MM.1S (cell line): ENCODE measurements around the gene KCNJ2.

Source experiments
- DNase-seq: peaks from one replicate; pipeline ENCODE4 v3.0.0-alpha.2; 2015
- H2AFZ ChIP-seq: fragments of 300-600 bp; sonication (generic); 2 replicates; pipeline ENCODE4 v1.6.0; 2016; ENCODE audit warnings: antibody characterized with exemption, low read length
- H3F3A ChIP-seq: fragments of 300-600 bp; sonication (generic); 2 replicates; pipeline ENCODE4 v1.6.1; 2016; ENCODE audit warnings: mild to moderate bottlenecking, antibody characterized with exemption, low read length, moderate library complexity, mixed read lengths; ENCODE audit not compliant: insufficient read depth
- H3K27ac ChIP-seq: fragments of 300-600 bp; sonication (generic); 2 replicates; pipeline ENCODE4 v1.5.1; 2016; ENCODE audit warnings: mild to moderate bottlenecking, low read length
- H3K27me3 ChIP-seq: fragments of 300-600 bp; sonication (generic); replicated peaks from 2 replicates; pipeline ENCODE4 v1.6.0; 2016; ENCODE audit warnings: low read length; ENCODE audit not compliant: insufficient read depth
- H3K36me3 ChIP-seq: fragments of 300-600 bp; sonication (generic); replicated peaks from 2 replicates; pipeline ENCODE4 v1.6.1; 2016; ENCODE audit warnings: mild to moderate bottlenecking, low read length, mixed read lengths; ENCODE audit not compliant: insufficient read depth
- H3K4me1 ChIP-seq: fragments of 300-600 bp; sonication (generic); 2 replicates; pipeline ENCODE4 v1.6.1; 2016; ENCODE audit warnings: low read length, mixed read lengths
- H3K4me2 ChIP-seq: fragments of 300-600 bp; sonication (generic); 2 replicates; pipeline ENCODE4 v1.6.0; 2016; ENCODE audit warnings: low read depth, low read length
- H3K4me3 ChIP-seq: fragments of 300-600 bp; sonication (generic); 2 replicates; pipeline ENCODE4 v1.5.1; 2016; ENCODE audit warnings: low read length, mixed read lengths
- H3K79me2 ChIP-seq: fragments of 300-600 bp; sonication (generic); 2 replicates; pipeline ENCODE4 v1.6.1; 2016; ENCODE audit warnings: mixed run types, low read length, mixed read lengths
- H3K9ac ChIP-seq: fragments of 300-600 bp; sonication (generic); 2 replicates; pipeline ENCODE4 v1.6.1; 2016; ENCODE audit warnings: low read length, mixed read lengths
- H3K9me2 ChIP-seq: fragments of 300-600 bp; sonication (generic); replicated peaks from 2 replicates; pipeline ENCODE4 v1.6.1; 2016; ENCODE audit warnings: mild to moderate bottlenecking, low read length, mixed read lengths; ENCODE audit not compliant: insufficient read depth
- H3K9me3 ChIP-seq: fragments of 300-600 bp; sonication (generic); replicated peaks from 2 replicates; pipeline ENCODE4 v1.6.1; 2016; ENCODE audit warnings: mild to moderate bottlenecking, low read length, mixed read lengths; ENCODE audit not compliant: insufficient read depth
- H4K20me1 ChIP-seq: fragments of 300-600 bp; sonication (generic); 2 replicates; pipeline ENCODE4 v1.6.1; 2016; ENCODE audit warnings: mild to moderate bottlenecking, low read length, moderate library complexity, mixed read lengths; ENCODE audit not compliant: insufficient read depth
- CTCF ChIP-seq: fragments of 300-600 bp; sonication (generic); IDR thresholded peaks from 2 replicates; pipeline ENCODE4 v1.5.1; 2016; ENCODE audit warnings: antibody characterized with exemption, low read length, mixed read lengths
- EZH2 ChIP-seq: fragments of 300-600 bp; sonication (generic); optimal IDR thresholded peaks from 2 replicates; pipeline ENCODE3; 2017; ENCODE audit warnings: low read depth, mild to moderate bottlenecking, antibody characterized with exemption, low read length, mixed read lengths
- EZH2phosphoT487 ChIP-seq: fragments of 300-600 bp; sonication (generic); IDR thresholded peaks from 2 replicates; pipeline ENCODE4 v1.6.1; 2018; ENCODE audit warnings: antibody characterized with exemption, low read length

KCNJ2 gene

GRCh38 chr17:70159980-70160379 lies 9.4 kb upstream of the KCNJ2 start:
- H3K36me3 ChIP-seq = no peaks in the 10 kb centered on the region
- H3K4me1 ChIP-seq = no peaks in the 10 kb centered on the region
- no peak for TF ChIP-seq EZH2phosphoT487
- no peak for TF ChIP-seq CTCF
- TF ChIP-seq EZH2 = no peak
- H4K20me1 ChIP-seq = no peaks in the 10 kb centered on the region
- no peak for DNase-seq
- no peak overlapping the region for H3K27ac ChIP-seq
- H3K4me2 ChIP-seq = no peak overlapping the region
- no peaks in the 10 kb centered on the region for H3F3A ChIP-seq
- no peaks in the 10 kb centered on the region for H3K9me3 ChIP-seq
- H3K4me3 ChIP-seq = no peak overlapping the region
- H3K9ac ChIP-seq = no peak overlapping the region
- H2AFZ ChIP-seq = no peak overlapping the region
- no peaks in the 10 kb centered on the region for H3K27me3 ChIP-seq
- no peaks in the 10 kb centered on the region for H3K9me2 ChIP-seq
- no peaks in the 10 kb centered on the region for H3K79me2 ChIP-seq

GRCh38 chr17:70161519-70161918 lies 7.8 kb upstream of the KCNJ2 start:
- Histone ChIP-seq H3K36me3 (no peaks in the 10 kb centered on the region), H4K20me1 (no peaks in the 10 kb centered on the region), H3K9ac (no peak overlapping the region), H3K4me2 (no peak overlapping the region), H3K9me3 (no peaks in the 10 kb centered on the region), H2AFZ (no peak overlapping the region), H3F3A (no peaks in the 10 kb centered on the region), H3K4me3 (no peak overlapping the region), H3K79me2 (no peaks in the 10 kb centered on the region), H3K9me2 (no peaks in the 10 kb centered on the region), H3K4me1 (no peaks in the 10 kb centered on the region), H3K27ac (no peak overlapping the region), H3K27me3 (no peaks in the 10 kb centered on the region)
- TF ChIP-seq EZH2 (no peak), EZH2phosphoT487 (no peak), CTCF (no peak)
- DNase-seq = no peak

- H2AFZ ChIP-seq = no peak overlapping the region
- H3K4me2 ChIP-seq = no peak overlapping the region
- no peaks in the 10 kb centered on the region for H3F3A ChIP-seq
- no peak for DNase-seq
- no peaks in the 10 kb centered on the region for H3K36me3 ChIP-seq
- no peaks in the 10 kb centered on the region for H4K20me1 ChIP-seq
- H3K9me3 ChIP-seq = no peaks in the 10 kb centered on the region
- no peaks in the 10 kb centered on the region for H3K79me2 ChIP-seq
- H3K9ac ChIP-seq = no peak overlapping the region
- H3K4me3 ChIP-seq = no peak overlapping the region
- peaks cover 4% of the 10 kb centered on the region; the same call in 1 of the 2 replicates for H3K27me3 ChIP-seq
- no peaks in the 10 kb centered on the region for H3K9me2 ChIP-seq
- no peaks in the 10 kb centered on the region for H3K4me1 ChIP-seq
- TF ChIP-seq EZH2 (no peak), CTCF (no peak), EZH2phosphoT487 (no peak)
- no peak overlapping the region for H3K27ac ChIP-seq
These were observed 3.9 kb upstream of the KCNJ2 start for GRCh38 chr17:70165383-70165782.
